ENCODE results near the gene RAB4B.

Gene RAB4B

GRCh38 chr19:40806423-40807146 is 28.5 kb downstream of the RAB4B start (continued):
- TF ChIP-seq, protein P1, sequence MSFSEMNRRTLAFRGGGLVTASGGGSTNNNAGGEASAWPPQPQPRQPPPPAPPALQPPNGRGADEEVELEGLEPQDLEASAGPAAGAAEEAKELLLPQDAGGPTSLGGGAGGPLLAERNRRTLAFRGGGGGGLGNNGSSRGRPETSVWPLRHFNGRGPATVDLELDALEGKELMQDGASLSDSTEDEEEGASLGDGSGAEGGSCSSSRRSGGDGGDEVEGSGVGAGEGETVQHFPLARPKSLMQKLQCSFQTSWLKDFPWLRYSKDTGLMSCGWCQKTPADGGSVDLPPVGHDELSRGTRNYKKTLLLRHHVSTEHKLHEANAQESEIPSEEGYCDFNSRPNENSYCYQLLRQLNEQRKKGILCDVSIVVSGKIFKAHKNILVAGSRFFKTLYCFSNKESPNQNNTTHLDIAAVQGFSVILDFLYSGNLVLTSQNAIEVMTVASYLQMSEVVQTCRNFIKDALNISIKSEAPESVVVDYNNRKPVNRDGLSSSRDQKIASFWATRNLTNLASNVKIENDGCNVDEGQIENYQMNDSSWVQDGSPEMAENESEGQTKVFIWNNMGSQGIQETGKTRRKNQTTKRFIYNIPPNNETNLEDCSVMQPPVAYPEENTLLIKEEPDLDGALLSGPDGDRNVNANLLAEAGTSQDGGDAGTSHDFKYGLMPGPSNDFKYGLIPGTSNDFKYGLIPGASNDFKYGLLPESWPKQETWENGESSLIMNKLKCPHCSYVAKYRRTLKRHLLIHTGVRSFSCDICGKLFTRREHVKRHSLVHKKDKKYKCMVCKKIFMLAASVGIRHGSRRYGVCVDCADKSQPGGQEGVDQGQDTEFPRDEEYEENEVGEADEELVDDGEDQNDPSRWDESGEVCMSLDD (tag by site-specific recombination; IDR thresholded peaks at IDR 0.05), result no peak
- TF ChIP-seq ZNF416 (tag by site-specific recombination; IDR thresholded peaks at IDR 0.05) (no peak), ZNF544 (tag by site-specific recombination; IDR thresholded peaks at IDR 0.05) (no peak), BCL11B (tag by site-specific recombination; IDR thresholded peaks at IDR 0.05; ENCODE audit: low read depth) (no peak), ZNF311 (tag by site-specific recombination; IDR thresholded peaks at IDR 0.05; ENCODE audit: borderline replicate concordance) (no peak), OVOL3 (tag by site-specific recombination; IDR thresholded peaks at IDR 0.05) (no peak), ZNF560 (tag by site-specific recombination; IDR thresholded peaks at IDR 0.05; ENCODE audit: borderline replicate concordance) (no peak), ZNF677 (tag by site-specific recombination; IDR thresholded peaks at IDR 0.05) (no peak), ZNF221 (tag by site-specific recombination; IDR thresholded peaks at IDR 0.05; ENCODE audit: borderline replicate concordance) (no peak), TCF7L2 (IDR thresholded peaks at IDR 0.05; ENCODE audit: borderline replicate concordance, low read depth, low read length) (no peak), ZNF548 (tag by site-specific recombination; IDR thresholded peaks at IDR 0.05) (no peak), INSM2 (tag by site-specific recombination; IDR thresholded peaks at IDR 0.05) (no peak), GFI1B (tag by site-specific recombination; IDR thresholded peaks at IDR 0.05) (no peak), ZNF114 (tag by site-specific recombination; IDR thresholded peaks at IDR 0.05) (no peak), ZNF701 (tag by site-specific recombination; IDR thresholded peaks at IDR 0.05) (peak; percentile 13; the same call in 1 of the 2 replicates), ZNF133 (tag by site-specific recombination; IDR thresholded peaks at IDR 0.05) (no peak), ZNF792 (tag by site-specific recombination; IDR thresholded peaks at IDR 0.05) (peak; percentile 58; the same call in 1 of the 2 replicates), ZNF76 (tag by site-specific recombination; IDR thresholded peaks at IDR 0.05; ENCODE audit: borderline replicate concordance, low read depth) (peak; percentile 59; the same call in 1 of the 2 replicates), FEZF1 (tag by site-specific recombination; IDR thresholded peaks at IDR 0.05) (peak; percentile 78), KLF10 (tag by site-specific recombination; IDR thresholded peaks at IDR 0.05) (no peak), MZF1 (tag by site-specific recombination; IDR thresholded peaks at IDR 0.05; ENCODE audit: borderline replicate concordance) (no peak), BCL6B (tag by site-specific recombination; IDR thresholded peaks at IDR 0.05) (no peak), KLF7 (tag by site-specific recombination; IDR thresholded peaks at IDR 0.05; ENCODE audit: borderline replicate concordance) (peak; percentile 96), ZNF707 (tag by site-specific recombination; IDR thresholded peaks at IDR 0.05) (no peak)
- TF ChIP-seq, protein P2, sequence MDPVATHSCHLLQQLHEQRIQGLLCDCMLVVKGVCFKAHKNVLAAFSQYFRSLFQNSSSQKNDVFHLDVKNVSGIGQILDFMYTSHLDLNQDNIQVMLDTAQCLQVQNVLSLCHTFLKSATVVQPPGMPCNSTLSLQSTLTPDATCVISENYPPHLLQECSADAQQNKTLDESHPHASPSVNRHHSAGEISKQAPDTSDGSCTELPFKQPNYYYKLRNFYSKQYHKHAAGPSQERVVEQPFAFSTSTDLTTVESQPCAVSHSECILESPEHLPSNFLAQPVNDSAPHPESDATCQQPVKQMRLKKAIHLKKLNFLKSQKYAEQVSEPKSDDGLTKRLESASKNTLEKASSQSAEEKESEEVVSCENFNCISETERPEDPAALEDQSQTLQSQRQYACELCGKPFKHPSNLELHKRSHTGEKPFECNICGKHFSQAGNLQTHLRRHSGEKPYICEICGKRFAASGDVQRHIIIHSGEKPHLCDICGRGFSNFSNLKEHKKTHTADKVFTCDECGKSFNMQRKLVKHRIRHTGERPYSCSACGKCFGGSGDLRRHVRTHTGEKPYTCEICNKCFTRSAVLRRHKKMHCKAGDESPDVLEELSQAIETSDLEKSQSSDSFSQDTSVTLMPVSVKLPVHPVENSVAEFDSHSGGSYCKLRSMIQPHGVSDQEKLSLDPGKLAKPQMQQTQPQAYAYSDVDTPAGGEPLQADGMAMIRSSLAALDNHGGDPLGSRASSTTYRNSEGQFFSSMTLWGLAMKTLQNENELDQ (tag by site-specific recombination; IDR thresholded peaks at IDR 0.05; ENCODE audit: low read depth), result no peak
- TF ChIP-seq, protein P3, sequence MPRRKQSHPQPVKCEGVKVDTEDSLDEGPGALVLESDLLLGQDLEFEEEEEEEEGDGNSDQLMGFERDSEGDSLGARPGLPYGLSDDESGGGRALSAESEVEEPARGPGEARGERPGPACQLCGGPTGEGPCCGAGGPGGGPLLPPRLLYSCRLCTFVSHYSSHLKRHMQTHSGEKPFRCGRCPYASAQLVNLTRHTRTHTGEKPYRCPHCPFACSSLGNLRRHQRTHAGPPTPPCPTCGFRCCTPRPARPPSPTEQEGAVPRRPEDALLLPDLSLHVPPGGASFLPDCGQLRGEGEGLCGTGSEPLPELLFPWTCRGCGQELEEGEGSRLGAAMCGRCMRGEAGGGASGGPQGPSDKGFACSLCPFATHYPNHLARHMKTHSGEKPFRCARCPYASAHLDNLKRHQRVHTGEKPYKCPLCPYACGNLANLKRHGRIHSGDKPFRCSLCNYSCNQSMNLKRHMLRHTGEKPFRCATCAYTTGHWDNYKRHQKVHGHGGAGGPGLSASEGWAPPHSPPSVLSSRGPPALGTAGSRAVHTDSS (tag by site-specific recombination; IDR thresholded peaks at IDR 0.05), result no peak
- TF ChIP-seq, protein P4, sequence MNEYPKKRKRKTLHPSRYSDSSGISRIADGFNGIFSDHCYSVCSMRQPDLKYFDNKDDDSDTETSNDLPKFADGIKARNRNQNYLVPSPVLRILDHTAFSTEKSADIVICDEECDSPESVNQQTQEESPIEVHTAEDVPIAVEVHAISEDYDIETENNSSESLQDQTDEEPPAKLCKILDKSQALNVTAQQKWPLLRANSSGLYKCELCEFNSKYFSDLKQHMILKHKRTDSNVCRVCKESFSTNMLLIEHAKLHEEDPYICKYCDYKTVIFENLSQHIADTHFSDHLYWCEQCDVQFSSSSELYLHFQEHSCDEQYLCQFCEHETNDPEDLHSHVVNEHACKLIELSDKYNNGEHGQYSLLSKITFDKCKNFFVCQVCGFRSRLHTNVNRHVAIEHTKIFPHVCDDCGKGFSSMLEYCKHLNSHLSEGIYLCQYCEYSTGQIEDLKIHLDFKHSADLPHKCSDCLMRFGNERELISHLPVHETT (tag by site-specific recombination; IDR thresholded peaks at IDR 0.05), result peak; percentile 71
